GM21447 (cell line): ENCODE results near the gene NEMF.
A peak's percentile ranks its signal among the peaks of the same experiment; 100 is the strongest.
"Not testable (repeated sequence)": the region's sequence is repeated elsewhere in the genome, so short reads cannot be mapped to it uniquely, and the experiment has no call there.

ENCODE experiments used
- ATAC-seq: cut with Tn5 transposase; IDR thresholded peaks from one replicate; pipeline ENCODE4 v1.9.1; 2021; ENCODE audit not compliant: unreplicated experiment

The NEMF gene

GRCh38 chr14:49876563-49877127 is 24.1 kb upstream of the NEMF start:
- ATAC-seq, result no peak

- ATAC-seq, result no peak
Observed at GRCh38 chr14:49875640-49876198, 23.1 kb upstream of the NEMF start.

- not testable (repeated sequence) for ATAC-seq
Observed at GRCh38 chr14:49873548-49873947, 21.0 kb upstream of the NEMF start.

- ATAC-seq, result no peak
Observed at GRCh38 chr14:49870908-49871307, 18.3 kb upstream of the NEMF start.

- no peak for ATAC-seq
Observed at GRCh38 chr14:49868720-49869114, 16.1 kb upstream of the NEMF start.

GRCh38 chr14:49867831-49868719 is 15.5 kb upstream of the NEMF start:
- peak; percentile 86 for ATAC-seq

- no peak for ATAC-seq
Observed at GRCh38 chr14:49865431-49865859, 12.9 kb upstream of the NEMF start.

- no peak for ATAC-seq
Observed at GRCh38 chr14:49863487-49864281, 11.1 kb upstream of the NEMF start.

- ATAC-seq, result peak; percentile 13
Observed at GRCh38 chr14:49862089-49862673, 9.6 kb upstream of the NEMF start.

- no peak for ATAC-seq
Observed at GRCh38 chr14:49861699-49862088, 9.1 kb upstream of the NEMF start.

GRCh38 chr14:49860988-49861698 is 8.6 kb upstream of the NEMF start:
- ATAC-seq, result no peak

- ATAC-seq, result no peak
Observed at GRCh38 chr14:49858383-49858782, 5.8 kb upstream of the NEMF start.

- ATAC-seq, result no peak
Observed at GRCh38 chr14:49857427-49858003, 4.9 kb upstream of the NEMF start.

- peak; percentile 49 for ATAC-seq
Observed at GRCh38 chr14:49853572-49854375, 1.2 kb upstream of the NEMF start.

GRCh38 chr14:49853158-49853477 is 530 bp upstream of the NEMF start:
- peak; percentile 5 for ATAC-seq

- ATAC-seq, result no peak
Observed at GRCh38 chr14:49851813-49852212, 775 bp downstream of the NEMF start.

GRCh38 chr14:49849213-49849847 is 3.3 kb downstream of the NEMF start:
- ATAC-seq, result no peak

GRCh38 chr14:49828640-49829039 is 23.9 kb downstream of the NEMF start:
- ATAC-seq, result no peak

GRCh38 chr14:49820176-49820575 is 32.4 kb downstream of the NEMF start:
- ATAC-seq, result no peak
